Right lobe of liver (tissue), 6 donors: Measurements from ENCODE around the gene NELFB. TPM values are rescaled to one million over a fixed set of nuclear protein-coding genes. Genes with fewer than 3 reads are reported as not detected.
A peak's percentile ranks its signal among the peaks of the same experiment; 100 is the strongest.

Experiments
- ATAC-seq, 4 donors: fragments of 200-7000 bp; cut with Tn5 transposase; one replicate each; pipeline ENCODE4 v1.9.1; 2020; ENCODE audit warnings: mild to moderate bottlenecking in 4 of 4, moderate library complexity in 4 of 4
- DNase-seq, 3 donors: peaks; one replicate each; pipeline ENCODE4 v3.0.0-alpha.2; 2020
- H3K27ac ChIP-seq, 3 donors: fragments of 200-600 bp; one replicate each; pipeline ENCODE4 v1.8.0; 2022
- H3K27me3 ChIP-seq, 2 donors: fragments of 200-600 bp; one replicate each; pipeline ENCODE4 v1.8.0; 2022
- H3K36me3 ChIP-seq, 4 donors: fragments of 200-600 bp; sonication (generic) in 1 of 4; one replicate each; pipeline versions ENCODE4 v1.5.1 to v1.8.0; 2017 to 2022; ENCODE audit warnings: control low read depth in 1 of 4
- H3K4me1 ChIP-seq, 4 donors: fragments of 200-600 bp; sonication (generic) in 1 of 4; one replicate each; pipeline versions ENCODE4 v1.5.1 to v1.8.0; 2017 to 2022; ENCODE audit warnings: control low read depth in 1 of 4
- H3K4me3 ChIP-seq, 3 donors: fragments of 200-600 bp; one replicate each; pipeline ENCODE4 v1.8.0; 2022
- H3K9me3 ChIP-seq, 4 donors: fragments of 200-600 bp; sonication (generic) in 1 of 4; one replicate each; pipeline versions ENCODE4 v1.5.1 to v1.8.0; 2017 to 2022; ENCODE audit warnings: control low read depth in 1 of 4
- CTCF ChIP-seq, 4 donors: fragments of 200-600 bp in 3 of 4; fragments of 450-650 bp in 1 of 4; IDR thresholded peaks; one replicate each; pipeline versions ENCODE4 v1.5.1 to v1.8.0; 2016 to 2022; ENCODE audit warnings: antibody characterized with exemption in 4 of 4, mild to moderate bottlenecking in 2 of 4
- POLR2A ChIP-seq: fragments of 450-650 bp; IDR thresholded peaks from one replicate; pipeline ENCODE4 v1.6.1; 2017; ENCODE audit warnings: antibody characterized with exemption, mild to moderate bottlenecking
- WGBS: methylation state at CpG from one replicate; pipeline ENCODE4 v1.1.6; 2018; ENCODE audit warnings: low coverage, low lambda C conversion rate; ENCODE audit not compliant: insufficient coverage; ENCODE audit errors: missing lambda C conversion rate; 5-methylcytosine and 5-hydroxymethylcytosine counted together
- intact Hi-C, 2 donors: fragments of 100-400 bp; cut with DNase I; formaldehyde crosslinking; loops; one replicate each; pipeline versions ENCODE4 v1.11.2 to v1.14.1; 2022
- total RNA-seq, 6 experiments: library from RNA; depleted of rRNA in 2 of 6; stranded (reverse); fragments of >200 nt in 2 of 6; fragmentation: NEBNext Ultra II Directional in 3 of 6; extraction: Animal tissue kit (Norgen Biotek cat#: 25700) in 3 of 6; gene quantifications; one replicate each; pipeline versions ENCODE4 v1.1.0 to v1.2.4, GENCODE V29; 2016 to 2023
- donor health status: DM: no; HTN: yes; CAD: no.
- donor health status: DM: no; HTN: no; CAD: no.
- donor health status: DM: no; HTN: no; CAD: no.
- donor health status: DM: no; HTN: yes; CAD: no.
- donor health status: DM: no; HTN: yes; CAD: no.

Gene NELFB
- total RNA-seq, 6 experiments from 2014 or later = 15.6 to 21.6 (median 20.1) TPM

- peak; percentile 14 for TF ChIP-seq POLR2A
- peak in 1 of 4 donors; percentile 6 for TF ChIP-seq CTCF (IDR thresholded peaks at IDR 0.05)
- H3K4me3 ChIP-seq = no peak overlapping the region
- no peaks in the 10 kb centered on the region for H3K36me3 ChIP-seq
- H3K9me3 ChIP-seq = no peaks in the 10 kb centered on the region
- peak; percentile 28 to 50 (median 36) for ATAC-seq
- H3K27ac ChIP-seq = peak overlapping the region; percentile 1 to 80 (median 43)
- WGBS = 34% methylated on average over 20 of the region's 36 CpGs
- H3K4me1 ChIP-seq = peaks cover 0 to 17% (median 0%) of the 10 kb centered on the region in 4 donors
- intact Hi-C loops = loop anchor here in 1 of 2 donors (10.0 kb wide), 1 partner anchor 100 kb away; no protein-coding TSS in a partner anchor
- peak; percentile 55 to 68 (median 67) for DNase-seq
- H3K27me3 ChIP-seq = peaks cover 0 to 6% of the 10 kb centered on the region in 2 donors
Measured at GRCh38 chr9:137305060-137305797, 50.1 kb downstream of the NELFB start.

GRCh38 chr9:137305798-137306065 lies 50.6 kb downstream of the NELFB start:
- Histone ChIP-seq H3K9me3 (no peaks in the 10 kb centered on the region), H3K4me3 (no peak overlapping the region), H3K36me3 (no peaks in the 10 kb centered on the region), H3K27ac (peak overlapping the region; percentile 1 to 80 (median 33)), H3K4me1 (peaks cover 0 to 12% (median 0%) of the 10 kb centered on the region in 4 donors), H3K27me3 (peaks cover 0 to 6% of the 10 kb centered on the region in 2 donors)
- WGBS = no CpG with 5 or more reads among the region's 8 CpGs
- intact Hi-C loops = loop anchor here in 1 of 2 donors (10.0 kb wide), 1 partner anchor 99 kb away; no protein-coding TSS in a partner anchor
- TF ChIP-seq POLR2A = no peak
- TF ChIP-seq CTCF (IDR thresholded peaks at IDR 0.05) = no peak
- ATAC-seq (no peak), DNase-seq (no peak)

GRCh38 chr9:137306066-137306849 lies 51.1 kb downstream of the NELFB start:
- DNase-seq = peak; percentile 46 to 59 (median 51)
- Histone ChIP-seq H3K9me3 (no peaks in the 10 kb centered on the region), H3K27me3 (peaks cover 0 to 6% of the 10 kb centered on the region in 2 donors), H3K36me3 (no peaks in the 10 kb centered on the region), H3K4me1 (peaks cover 0 to 9% (median 0%) of the 10 kb centered on the region in 4 donors), H3K27ac (peak overlapping the region; percentile 1 to 80 (median 33)), H3K4me3 (no peak overlapping the region)
- intact Hi-C loops = loop anchor here in 1 of 2 donors (10.0 kb wide), 1 partner anchor 99 kb away; no protein-coding TSS in a partner anchor
- TF ChIP-seq POLR2A = no peak
- no peak for TF ChIP-seq CTCF (IDR thresholded peaks at IDR 0.05)
- 0% methylated on average over 1 of the region's 30 CpGs for WGBS
- peak; percentile 2 to 10 (median 6) for ATAC-seq

- intact Hi-C loops = loop anchor here in 1 of 2 donors (10.0 kb wide), 1 partner anchor 98 kb away; no protein-coding TSS in a partner anchor
- H3K27me3 ChIP-seq = peaks cover 0 to 6% of the 10 kb centered on the region in 2 donors
- peak overlapping the region in 1 of 3 donors; percentile 80 for H3K27ac ChIP-seq
- ATAC-seq (peak in 1 of 4 donors; percentile 2), DNase-seq (peak in 2 of 3 donors; percentile 34 to 51)
- WGBS = no CpG with 5 or more reads among the region's 23 CpGs
- no peak overlapping the region for H3K4me3 ChIP-seq
- peaks cover 0 to 5% (median 0%) of the 10 kb centered on the region in 4 donors for H3K4me1 ChIP-seq
- no peaks in the 10 kb centered on the region for H3K36me3 ChIP-seq
- no peak for TF ChIP-seq CTCF (IDR thresholded peaks at IDR 0.05)
- no peaks in the 10 kb centered on the region for H3K9me3 ChIP-seq
Measured at GRCh38 chr9:137306850-137307254, 51.7 kb downstream of the NELFB start.
